GM03348 (cell line): ENCODE data around the gene TLE3.

Experiments used
- DNase-seq: peaks from one replicate; pipeline ENCODE4 v3.0.0; 2012; ENCODE audit warnings: low spot score

TLE3 gene

GRCh38 chr15:70099167-70099966, 1.6 kb upstream of the TLE3 start:
- peak; percentile 100 for DNase-seq

- peak; percentile 29 for DNase-seq
Observed at GRCh38 chr15:70098461-70099166, 897 bp upstream of the TLE3 start.

GRCh38 chr15:70098153-70098460, 390 bp upstream of the TLE3 start:
- DNase-seq: no peak

GRCh38 chr15:70097063-70097320, 725 bp downstream of the TLE3 start:
- DNase-seq: no peak

- peak; percentile 68 for DNase-seq
Observed at GRCh38 chr15:70096215-70097062, 1.3 kb downstream of the TLE3 start.

- DNase-seq: peak; percentile 54
Observed at GRCh38 chr15:70095408-70096214, 2.1 kb downstream of the TLE3 start.

GRCh38 chr15:70094690-70095311, 2.9 kb downstream of the TLE3 start:
- DNase-seq: no peak

GRCh38 chr15:70093481-70094319, 4.0 kb downstream of the TLE3 start:
- no peak for DNase-seq

GRCh38 chr15:70093070-70093469, 4.6 kb downstream of the TLE3 start:
- DNase-seq: no peak

- no peak for DNase-seq
Observed at GRCh38 chr15:70092464-70093027, 5.2 kb downstream of the TLE3 start.

- DNase-seq: no peak
Observed at GRCh38 chr15:70091726-70092463, 5.8 kb downstream of the TLE3 start.

GRCh38 chr15:70090436-70091296, 7.1 kb downstream of the TLE3 start:
- no peak for DNase-seq

GRCh38 chr15:70089692-70089971, 8.1 kb downstream of the TLE3 start:
- DNase-seq: no peak

GRCh38 chr15:70088887-70089691, 8.6 kb downstream of the TLE3 start:
- DNase-seq: peak; percentile 67

GRCh38 chr15:70088455-70088854, 9.3 kb downstream of the TLE3 start:
- no peak for DNase-seq

GRCh38 chr15:70087708-70088352, 9.9 kb downstream of the TLE3 start:
- no peak for DNase-seq

GRCh38 chr15:70086636-70087035, 11.1 kb downstream of the TLE3 start:
- no peak for DNase-seq

GRCh38 chr15:70084461-70084860, 13.3 kb downstream of the TLE3 start:
- no peak for DNase-seq
